Immature natural killer cell (primary cell): ENCODE measurements around the gene ADCYAP1R1. TPM values are rescaled to one million over a fixed set of nuclear protein-coding genes. Genes with fewer than 3 reads are reported as not detected.

Source experiments
- DNase-seq, 3 donors: peaks; one replicate each; pipeline ENCODE4 v3.0.0; 2022; ENCODE audit warnings: mixed read lengths in 1 of 3
- H3K27ac Mint-ChIP-seq, 6 donors: one replicate each; pipeline ENCODE4 v1.8.0; 2020; ENCODE audit warnings: mixed read lengths in 6 of 6, mild to moderate bottlenecking in 5 of 6, inconsistent platforms in 4 of 6, moderate library complexity in 3 of 6
- H3K27me3 Mint-ChIP-seq, 3 donors: one replicate each; pipeline ENCODE4 v1.8.0; 2020 to 2021; ENCODE audit warnings: low read depth in 3 of 3, mild to moderate bottlenecking in 3 of 3, mixed read lengths in 3 of 3, moderate library complexity in 3 of 3, inconsistent platforms in 1 of 3
- H3K36me3 Mint-ChIP-seq, 3 donors: one replicate each; pipeline ENCODE4 v1.8.0; 2020; ENCODE audit warnings: mixed read lengths in 3 of 3, inconsistent platforms in 2 of 3, mild to moderate bottlenecking in 2 of 3
- H3K4me1 Mint-ChIP-seq, 2 donors: one replicate each; pipeline ENCODE4 v1.8.0; 2020; ENCODE audit warnings: inconsistent platforms in 2 of 2, mild to moderate bottlenecking in 2 of 2, mixed read lengths in 2 of 2, moderate library complexity in 1 of 2
- H3K4me3 Mint-ChIP-seq, 5 donors: one replicate each; pipeline ENCODE4 v1.8.0; 2020; ENCODE audit warnings: mild to moderate bottlenecking in 5 of 5, mixed read lengths in 5 of 5, inconsistent platforms in 3 of 5, moderate library complexity in 3 of 5
- H3K9me3 Mint-ChIP-seq, 6 donors: one replicate each; pipeline ENCODE4 v1.8.0; 2020; ENCODE audit warnings: mild to moderate bottlenecking in 6 of 6, mixed read lengths in 6 of 6, inconsistent platforms in 4 of 6, moderate library complexity in 3 of 6
- polyA plus RNA-seq, 3 donors: library from polyadenylated mRNA; unstranded; fragments of 300-500 nt; fragmentation: Illumina TruSeq; gene quantifications; one replicate each; pipeline ENCODE4 v1.2.3, GENCODE V29; 2021

Gene ADCYAP1R1
- polyA plus RNA-seq, 3 donors from 2014 or later: not detected

DNA sequence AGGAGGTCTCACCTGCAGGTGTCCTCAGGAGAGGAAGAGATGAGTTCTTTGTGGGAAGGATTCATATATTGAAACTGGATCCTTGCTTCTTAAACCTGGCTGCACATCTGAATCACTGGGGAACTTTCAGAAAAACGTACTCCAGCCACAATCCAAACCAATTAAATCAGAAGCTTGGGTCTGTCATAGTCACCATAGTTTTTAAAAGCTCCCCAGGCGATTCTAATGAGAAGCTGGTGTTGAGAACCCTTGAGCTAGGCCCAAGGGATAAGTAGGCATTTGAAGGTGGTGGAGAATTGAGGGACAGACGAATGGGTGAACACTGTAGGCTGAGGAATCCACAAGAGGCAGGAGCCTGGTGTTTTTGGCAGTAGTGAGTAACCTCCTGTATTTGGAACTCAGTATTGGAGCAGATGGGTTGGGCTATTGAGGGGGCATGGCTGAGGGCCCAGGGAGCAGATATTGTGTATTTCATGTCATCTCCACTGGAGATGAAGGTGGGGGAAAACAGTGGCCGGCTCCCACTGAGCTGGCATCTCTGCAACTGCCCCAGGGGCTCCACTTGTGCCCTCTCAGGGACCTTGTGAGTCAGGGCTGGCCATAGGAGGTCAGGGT lies 14.5 kb downstream of the ADCYAP1R1 start:
- no peak overlapping the region for H3K4me3 Mint-ChIP-seq
- no peaks in the 10 kb centered on the region for H3K4me1 Mint-ChIP-seq
- H3K27me3 Mint-ChIP-seq: peaks cover 0 to 1% (median 0%) of the 10 kb centered on the region in 3 donors
- no peaks in the 10 kb centered on the region for H3K36me3 Mint-ChIP-seq
- no peak overlapping the region for H3K27ac Mint-ChIP-seq
- no peak for DNase-seq
- no peaks in the 10 kb centered on the region for H3K9me3 Mint-ChIP-seq

DNA sequence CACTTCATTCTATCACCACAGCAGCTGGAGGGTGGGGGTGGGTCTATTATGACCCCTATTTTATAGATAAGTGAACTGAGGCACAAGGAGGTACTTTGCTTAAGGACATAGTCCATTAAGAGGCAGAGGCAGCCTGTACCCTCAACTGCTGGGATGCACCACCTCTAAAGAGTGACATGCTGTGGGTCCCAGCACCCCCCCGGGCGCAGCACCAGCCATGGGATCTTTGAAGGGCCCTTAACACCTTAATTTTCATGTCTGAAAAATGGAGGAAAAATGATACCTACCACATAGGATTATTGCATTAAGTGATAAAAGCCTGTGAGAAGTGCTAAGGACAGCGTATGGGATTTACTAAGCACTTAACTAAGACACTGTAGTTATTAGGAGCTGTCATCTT lies 15.4 kb downstream of the ADCYAP1R1 start:
- H3K27me3 Mint-ChIP-seq: peaks cover 0 to 1% (median 0%) of the 10 kb centered on the region in 3 donors
- H3K9me3 Mint-ChIP-seq: no peaks in the 10 kb centered on the region
- H3K4me3 Mint-ChIP-seq: no peak overlapping the region
- no peak overlapping the region for H3K27ac Mint-ChIP-seq
- DNase-seq: no peak
- H3K4me1 Mint-ChIP-seq: no peaks in the 10 kb centered on the region
- H3K36me3 Mint-ChIP-seq: no peaks in the 10 kb centered on the region

DNA sequence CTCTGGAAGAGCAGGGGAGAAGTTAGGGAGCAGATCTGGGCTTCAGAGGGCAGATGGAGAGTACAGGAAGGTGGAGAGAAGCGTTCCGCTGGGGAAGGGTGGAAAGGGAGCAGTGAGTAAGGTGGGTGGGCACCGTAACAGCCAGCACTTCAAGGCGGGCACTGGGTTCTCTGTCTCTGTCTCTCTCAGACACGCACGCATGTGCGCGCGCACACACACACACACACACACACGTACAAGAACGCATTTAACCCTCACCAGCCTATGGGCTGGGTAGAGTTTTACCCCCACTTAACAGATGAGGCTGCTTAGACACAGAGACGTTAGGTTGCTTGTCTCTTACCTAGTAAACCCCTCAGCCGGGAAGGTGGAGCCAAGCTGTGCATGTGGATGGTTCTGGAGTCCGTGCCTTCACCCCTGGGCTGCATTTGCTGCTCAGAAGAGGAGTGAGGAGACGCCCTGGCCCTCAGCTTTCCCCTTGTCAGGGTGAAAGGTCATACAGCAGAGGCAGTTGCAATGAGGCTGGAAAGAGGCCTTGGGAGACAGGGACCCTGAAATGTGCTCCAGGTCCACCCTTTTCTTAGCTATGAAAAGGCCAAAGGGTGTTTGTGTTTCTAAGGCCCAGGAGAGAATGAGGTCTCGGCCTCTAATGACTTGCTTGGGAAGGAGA lies 16.0 kb downstream of the ADCYAP1R1 start:
- no peaks in the 10 kb centered on the region for H3K9me3 Mint-ChIP-seq
- no peaks in the 10 kb centered on the region for H3K4me1 Mint-ChIP-seq
- H3K4me3 Mint-ChIP-seq: no peak overlapping the region
- no peak overlapping the region for H3K27ac Mint-ChIP-seq
- DNase-seq: no peak
- peaks cover 0 to 2% (median 0%) of the 10 kb centered on the region in 3 donors for H3K27me3 Mint-ChIP-seq
- no peaks in the 10 kb centered on the region for H3K36me3 Mint-ChIP-seq

DNA sequence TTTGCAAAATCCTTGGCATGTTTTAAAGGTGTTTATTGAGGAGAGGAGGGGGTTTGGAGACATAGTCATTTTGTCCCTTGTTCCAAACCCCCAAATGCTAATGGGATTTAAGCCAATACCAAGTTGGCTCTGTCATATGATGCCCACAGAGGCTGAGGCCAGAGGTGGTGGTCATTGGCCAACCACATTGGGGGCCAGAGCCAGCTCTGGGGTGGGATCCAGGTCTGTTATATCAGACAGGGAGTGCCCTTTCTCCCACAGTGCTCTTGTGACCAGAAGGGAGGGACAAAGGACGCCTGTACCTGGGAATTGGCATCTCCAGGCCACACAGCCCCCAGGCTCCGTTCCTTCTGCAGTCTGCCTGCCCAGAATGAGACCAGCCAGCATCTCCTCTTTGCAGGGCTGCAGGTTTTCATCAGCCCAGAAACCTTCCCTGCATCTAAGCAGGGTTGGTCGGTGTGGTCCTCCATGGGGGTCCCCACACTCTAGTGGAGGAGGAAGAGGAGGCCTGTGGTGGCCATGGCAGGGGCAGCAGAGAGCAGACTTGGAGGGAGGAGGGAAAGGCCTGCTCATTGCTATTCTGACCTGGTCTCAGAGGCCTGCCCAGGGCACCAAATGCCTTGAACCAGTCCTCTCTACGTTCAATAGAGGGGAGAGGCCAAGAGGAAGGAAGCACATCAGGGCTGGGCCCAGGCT lies 17.9 kb downstream of the ADCYAP1R1 start:
- Mint-ChIP-seq H3K27me3 (peaks cover 0 to 4% (median 0%) of the 10 kb centered on the region in 3 donors), H3K4me1 (no peaks in the 10 kb centered on the region), H3K27ac (no peak overlapping the region), H3K9me3 (no peaks in the 10 kb centered on the region), H3K36me3 (no peaks in the 10 kb centered on the region), H3K4me3 (no peak overlapping the region)
- no peak for DNase-seq

DNA sequence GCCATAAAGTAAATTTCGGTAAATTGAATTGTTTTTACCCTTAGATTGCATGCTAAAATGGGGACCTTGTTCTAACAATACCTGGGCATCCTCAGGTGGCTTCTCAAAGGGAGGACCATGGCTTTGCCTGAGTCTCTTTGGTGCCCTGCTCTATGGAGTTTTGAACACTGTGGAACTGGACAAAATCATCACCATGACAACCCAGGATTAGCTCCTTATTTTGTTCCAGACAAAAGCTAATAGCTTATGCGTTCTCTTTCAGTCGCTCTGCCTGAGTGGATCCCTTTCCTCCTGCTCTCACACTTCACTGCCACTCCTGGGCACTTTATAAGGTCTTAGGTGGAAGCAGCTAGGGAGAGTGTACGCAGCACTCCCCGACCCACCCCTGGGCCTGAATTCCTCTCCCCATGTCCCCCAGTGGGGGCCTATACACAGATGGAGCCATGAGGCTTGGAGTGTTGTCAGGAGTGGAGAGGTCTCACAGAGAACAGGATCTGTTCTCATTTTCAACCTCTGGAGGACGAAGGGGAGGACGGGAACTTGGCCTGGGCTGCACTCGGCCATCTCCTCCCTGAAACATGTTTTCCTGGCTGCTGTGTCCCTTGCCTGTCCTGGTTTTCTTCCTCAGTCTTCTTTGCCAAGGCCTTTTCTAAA lies 19.0 kb downstream of the ADCYAP1R1 start:
- Mint-ChIP-seq H3K27me3 (peaks cover 0 to 4% (median 0%) of the 10 kb centered on the region in 3 donors), H3K36me3 (no peaks in the 10 kb centered on the region), H3K9me3 (no peaks in the 10 kb centered on the region), H3K27ac (no peak overlapping the region), H3K4me1 (no peaks in the 10 kb centered on the region), H3K4me3 (no peak overlapping the region)
- no peak for DNase-seq

DNA sequence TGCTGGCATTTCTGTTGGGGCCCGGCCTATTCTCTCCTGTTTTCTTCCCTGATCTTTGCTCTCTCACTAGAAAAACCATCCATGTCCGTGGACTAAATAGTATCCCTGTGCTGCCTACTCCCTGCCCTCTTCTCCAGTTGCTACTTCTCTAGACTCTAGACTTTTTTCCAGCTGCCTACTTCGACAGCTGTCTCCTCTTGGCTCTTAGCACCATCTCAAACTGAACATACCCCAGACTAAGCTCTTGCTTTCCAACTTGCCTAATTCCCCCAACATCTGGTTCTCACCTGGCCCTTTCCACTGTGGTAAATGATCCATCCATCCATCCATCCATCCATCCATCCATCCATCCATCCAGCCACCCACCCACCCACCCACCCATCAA lies 19.5 kb downstream of the ADCYAP1R1 start:
- peaks cover 0 to 4% (median 0%) of the 10 kb centered on the region in 3 donors for H3K27me3 Mint-ChIP-seq
- no peak for DNase-seq
- H3K36me3 Mint-ChIP-seq: no peaks in the 10 kb centered on the region
- H3K4me3 Mint-ChIP-seq: no peak overlapping the region
- H3K27ac Mint-ChIP-seq: no peak overlapping the region
- no peaks in the 10 kb centered on the region for H3K9me3 Mint-ChIP-seq
- H3K4me1 Mint-ChIP-seq: no peaks in the 10 kb centered on the region

DNA sequence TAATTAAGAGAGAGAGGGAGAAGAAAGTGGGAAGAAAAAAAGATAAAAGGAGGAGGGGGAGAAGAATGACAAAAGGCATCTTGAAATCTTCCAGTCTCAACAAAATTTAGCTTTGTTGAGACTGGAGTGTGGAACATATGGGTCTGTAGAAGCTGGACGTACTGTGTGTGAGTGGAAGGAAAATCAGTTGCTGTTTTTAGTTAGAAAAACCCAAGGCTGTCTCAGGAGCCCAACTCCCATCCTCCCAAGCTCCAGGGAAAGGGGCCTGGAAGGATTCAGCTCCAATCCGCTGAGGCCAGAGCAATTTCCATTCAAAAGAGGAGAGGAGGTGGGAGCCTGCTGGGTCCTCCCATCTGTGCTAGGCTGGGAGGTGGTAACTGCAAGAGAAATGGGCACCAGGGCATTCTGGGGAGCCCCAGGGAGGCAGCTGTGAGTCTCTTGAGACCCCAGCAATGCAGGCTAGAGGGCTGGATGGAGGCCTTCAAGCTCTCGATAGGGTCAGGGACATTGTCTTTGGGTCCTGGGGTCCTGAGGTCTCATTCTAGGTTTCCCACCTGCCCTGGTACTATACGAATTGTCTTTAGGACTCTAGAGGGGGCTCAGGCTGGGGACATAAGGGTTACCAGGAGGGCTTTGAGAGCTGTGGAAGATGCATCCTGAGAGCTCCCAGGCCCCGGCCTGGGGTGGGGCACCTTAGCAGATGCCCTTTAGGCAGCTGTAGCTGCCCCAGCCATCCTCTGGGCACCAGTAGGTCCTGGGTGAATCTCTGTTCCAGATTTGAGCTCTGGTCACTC lies 21.4 kb downstream of the ADCYAP1R1 start:
- Mint-ChIP-seq H3K4me3 (no peak overlapping the region), H3K27ac (no peak overlapping the region), H3K9me3 (no peaks in the 10 kb centered on the region), H3K4me1 (no peaks in the 10 kb centered on the region), H3K27me3 (peaks cover 0 to 4% (median 0%) of the 10 kb centered on the region in 3 donors), H3K36me3 (no peaks in the 10 kb centered on the region)
- DNase-seq: no peak

DNA sequence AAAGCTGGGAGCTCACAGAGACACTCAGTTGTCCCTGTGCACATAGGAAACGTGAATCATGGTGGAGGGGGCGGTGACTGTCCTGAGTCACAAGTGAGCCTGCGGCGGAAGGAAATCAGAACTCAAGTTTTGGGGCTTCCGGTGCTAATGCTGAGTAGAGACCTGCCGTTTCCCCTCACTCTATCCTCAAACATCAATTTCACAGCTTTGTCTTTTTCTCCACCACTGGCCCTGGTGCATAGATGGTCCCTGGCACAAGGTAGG lies 21.9 kb downstream of the ADCYAP1R1 start:
- H3K4me1 Mint-ChIP-seq: no peaks in the 10 kb centered on the region
- no peaks in the 10 kb centered on the region for H3K9me3 Mint-ChIP-seq
- no peak overlapping the region for H3K4me3 Mint-ChIP-seq
- no peak overlapping the region for H3K27ac Mint-ChIP-seq
- H3K27me3 Mint-ChIP-seq: peaks cover 0 to 4% (median 0%) of the 10 kb centered on the region in 3 donors
- H3K36me3 Mint-ChIP-seq: no peaks in the 10 kb centered on the region
- no peak for DNase-seq

DNA sequence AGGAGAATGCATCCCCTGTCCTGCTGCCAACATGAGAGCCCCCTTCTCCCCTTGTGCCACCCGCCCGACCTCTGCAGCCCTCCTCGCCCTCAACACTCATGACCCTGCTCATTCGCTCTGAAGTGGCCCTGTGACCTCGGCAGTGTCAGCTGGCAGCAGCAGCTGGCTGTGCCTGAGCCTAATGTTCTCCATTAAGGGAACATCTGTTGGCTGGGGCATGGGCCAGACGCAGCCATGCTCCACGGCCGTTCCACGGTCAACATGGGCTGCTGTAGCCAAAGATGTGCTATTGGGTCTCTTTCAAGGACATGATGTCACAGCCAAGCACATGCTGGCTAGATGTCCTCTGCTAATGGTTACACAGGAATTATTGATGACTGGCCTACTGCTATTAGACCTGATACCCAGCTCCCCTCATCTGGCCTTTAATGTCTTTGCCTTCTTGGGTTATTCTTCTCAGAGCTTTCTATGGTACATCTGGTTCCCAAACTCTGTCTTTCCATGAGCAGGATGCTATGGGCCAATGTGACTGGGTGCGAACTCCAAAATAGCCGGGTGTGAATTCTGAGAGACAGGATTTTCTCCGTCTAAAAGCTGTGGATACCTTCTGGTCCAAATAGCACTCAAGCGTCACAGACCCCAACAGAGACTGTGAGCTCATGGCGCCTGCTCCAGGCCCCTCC lies 22.4 kb downstream of the ADCYAP1R1 start:
- Mint-ChIP-seq H3K27ac (no peak overlapping the region), H3K27me3 (peaks cover 0 to 4% (median 0%) of the 10 kb centered on the region in 3 donors), H3K36me3 (no peaks in the 10 kb centered on the region), H3K9me3 (no peaks in the 10 kb centered on the region), H3K4me3 (no peak overlapping the region), H3K4me1 (no peaks in the 10 kb centered on the region)
- DNase-seq: no peak

DNA sequence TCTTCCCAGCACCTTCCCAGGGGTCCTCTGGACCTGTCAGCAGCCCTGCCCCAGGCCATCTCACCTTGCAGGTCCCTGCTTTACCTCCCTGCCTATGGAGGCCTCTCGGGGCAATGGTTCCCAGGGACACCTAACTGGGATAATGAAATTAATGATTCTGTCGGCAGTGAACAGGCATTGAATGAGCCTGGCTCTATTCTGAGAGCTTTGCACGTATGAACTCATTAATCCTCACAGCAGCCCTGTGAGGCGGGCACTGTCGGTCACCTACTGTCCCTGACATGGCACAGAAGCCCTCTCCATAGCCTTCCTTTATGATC lies 22.9 kb downstream of the ADCYAP1R1 start:
- Mint-ChIP-seq H3K27ac (no peak overlapping the region), H3K4me3 (no peak overlapping the region), H3K36me3 (no peaks in the 10 kb centered on the region), H3K27me3 (peaks cover 0 to 4% (median 0%) of the 10 kb centered on the region in 3 donors), H3K4me1 (no peaks in the 10 kb centered on the region), H3K9me3 (no peaks in the 10 kb centered on the region)
- DNase-seq: no peak

DNA sequence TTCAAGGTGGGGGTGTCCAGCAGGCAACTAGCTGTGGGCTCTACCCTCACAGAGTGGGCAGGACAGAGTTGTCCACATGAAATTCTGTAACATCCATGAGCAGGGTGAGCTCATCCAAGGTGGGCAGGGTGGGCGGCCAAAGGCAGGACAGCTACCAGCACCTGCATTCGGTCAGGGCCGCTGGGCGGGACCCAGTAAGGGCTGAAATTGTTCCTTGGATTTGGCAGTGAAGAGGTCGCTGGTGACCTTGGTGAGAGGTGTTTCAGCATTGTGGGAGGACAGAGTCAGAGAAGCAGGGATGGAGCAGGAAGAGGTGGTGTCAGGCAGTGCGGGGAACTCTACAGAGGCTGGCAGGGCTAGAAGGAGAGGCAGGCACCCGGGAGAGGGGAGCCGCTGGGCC lies 23.9 kb downstream of the ADCYAP1R1 start:
- Mint-ChIP-seq H3K4me1 (no peaks in the 10 kb centered on the region), H3K36me3 (no peaks in the 10 kb centered on the region), H3K27ac (no peak overlapping the region), H3K4me3 (no peak overlapping the region), H3K27me3 (peaks cover 0 to 3% (median 2%) of the 10 kb centered on the region in 3 donors), H3K9me3 (no peaks in the 10 kb centered on the region)
- no peak for DNase-seq

DNA sequence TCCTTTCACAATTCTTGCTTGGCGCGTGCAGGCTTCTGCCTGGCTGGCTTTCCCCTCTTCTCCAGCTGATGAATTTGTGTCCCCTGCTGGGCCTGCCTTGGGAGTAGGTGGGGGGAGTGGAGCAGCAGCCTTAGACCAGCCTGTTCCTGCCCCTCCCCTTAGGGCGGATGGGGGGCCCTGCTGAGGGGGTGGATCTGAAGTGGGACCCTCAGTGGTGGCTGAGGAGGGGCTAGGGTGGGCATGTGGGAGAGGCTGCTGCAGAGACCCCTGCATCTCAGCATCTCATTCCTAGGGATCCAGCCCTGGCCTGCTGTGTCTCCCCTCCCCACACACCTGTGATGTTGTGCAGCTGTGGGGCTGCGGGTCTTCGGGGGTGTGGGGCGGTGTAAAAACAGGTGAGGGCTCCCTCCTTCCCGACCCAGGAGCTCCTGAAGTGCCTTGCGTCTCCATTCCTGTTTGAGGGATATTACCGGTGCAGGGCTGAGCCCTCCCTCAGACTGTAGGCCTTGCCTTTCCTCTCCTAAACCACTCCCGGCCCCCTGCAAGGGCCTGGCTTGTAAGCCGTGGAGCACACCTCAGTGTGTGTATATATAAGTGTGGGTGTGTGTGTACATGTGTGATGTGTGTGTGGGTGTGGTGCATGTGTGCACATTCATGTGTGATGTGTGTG lies 24.7 kb downstream of the ADCYAP1R1 start:
- Mint-ChIP-seq H3K4me3 (no peak overlapping the region), H3K36me3 (no peaks in the 10 kb centered on the region), H3K9me3 (no peaks in the 10 kb centered on the region), H3K4me1 (no peaks in the 10 kb centered on the region), H3K27me3 (peaks cover 0 to 5% (median 4%) of the 10 kb centered on the region in 3 donors), H3K27ac (no peak overlapping the region)
- DNase-seq: no peak
